NB4 (cell line): ENCODE results near the gene COL5A1.

Experiments used
- DNase-seq: peaks from one replicate; pipeline ENCODE4 v3.0.0; 2010; ENCODE audit warnings: low read depth
- H3K4me3 ChIP-seq: one replicate; pipeline ENCODE4 v1.5.1; 2011; ENCODE audit warnings: mild to moderate bottlenecking, low read depth, low read length, moderate library complexity
- MYC ChIP-seq: IDR thresholded peaks from 2 replicates; pipeline ENCODE4 v1.6.1; 2011; ENCODE audit warnings: low read depth, low read length
- POLR2A ChIP-seq: IDR thresholded peaks from 2 replicates; pipeline ENCODE4 v1.6.1; 2011; ENCODE audit warnings: mild to moderate bottlenecking; ENCODE audit not compliant: insufficient read length; ENCODE audit errors: extremely low read depth
- TF ChIP-seq, protein P1 (sequence below): IDR thresholded peaks from one replicate; pipeline ENCODE4 v1.5.1; 2012; ENCODE audit warnings: low read depth, low read length
- TF ChIP-seq, protein P2 (sequence below): IDR thresholded peaks from 2 replicates; pipeline ENCODE4 v1.6.1; 2011; ENCODE audit warnings: low read depth, low read length

The COL5A1 gene

DNA sequence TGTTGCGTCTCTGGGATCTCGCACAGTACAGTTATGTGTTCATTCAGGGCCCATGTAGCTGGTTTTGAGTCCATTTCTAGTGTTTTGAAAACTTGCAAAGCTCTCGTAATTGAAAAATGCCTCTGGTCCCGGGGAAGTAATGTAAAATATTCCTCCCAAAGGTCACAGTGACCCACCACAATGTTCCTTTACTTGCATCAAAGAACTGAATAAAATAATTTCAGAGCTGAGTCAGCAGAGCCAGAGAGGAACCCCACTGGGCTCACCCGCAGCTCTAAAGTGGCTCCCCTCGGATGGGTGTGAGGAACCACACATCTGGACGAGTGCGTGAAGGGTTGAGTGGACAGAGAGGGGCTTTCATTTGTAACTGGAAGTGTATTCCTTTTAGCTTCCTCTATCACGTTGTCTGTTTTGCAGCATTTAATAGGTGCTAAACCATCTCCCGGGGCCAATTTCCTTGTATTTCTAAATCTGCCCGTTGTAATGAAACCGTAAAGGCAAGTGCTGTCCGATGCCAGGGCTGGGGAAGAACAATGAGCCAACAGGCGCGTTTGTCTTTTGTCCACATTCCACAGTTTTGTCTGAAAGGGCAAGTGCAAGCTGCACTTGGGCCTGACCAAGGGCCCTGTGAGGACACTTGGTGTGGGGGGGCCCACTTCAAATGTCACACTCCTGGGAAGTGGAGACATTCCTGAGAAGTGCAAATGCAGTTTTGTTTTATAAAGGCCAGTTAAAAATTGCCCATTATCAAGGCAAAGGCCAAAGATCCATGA is 29.9 kb downstream of the COL5A1 start:
- no peak overlapping the region for H3K4me3 ChIP-seq
- TF ChIP-seq, protein P1, sequence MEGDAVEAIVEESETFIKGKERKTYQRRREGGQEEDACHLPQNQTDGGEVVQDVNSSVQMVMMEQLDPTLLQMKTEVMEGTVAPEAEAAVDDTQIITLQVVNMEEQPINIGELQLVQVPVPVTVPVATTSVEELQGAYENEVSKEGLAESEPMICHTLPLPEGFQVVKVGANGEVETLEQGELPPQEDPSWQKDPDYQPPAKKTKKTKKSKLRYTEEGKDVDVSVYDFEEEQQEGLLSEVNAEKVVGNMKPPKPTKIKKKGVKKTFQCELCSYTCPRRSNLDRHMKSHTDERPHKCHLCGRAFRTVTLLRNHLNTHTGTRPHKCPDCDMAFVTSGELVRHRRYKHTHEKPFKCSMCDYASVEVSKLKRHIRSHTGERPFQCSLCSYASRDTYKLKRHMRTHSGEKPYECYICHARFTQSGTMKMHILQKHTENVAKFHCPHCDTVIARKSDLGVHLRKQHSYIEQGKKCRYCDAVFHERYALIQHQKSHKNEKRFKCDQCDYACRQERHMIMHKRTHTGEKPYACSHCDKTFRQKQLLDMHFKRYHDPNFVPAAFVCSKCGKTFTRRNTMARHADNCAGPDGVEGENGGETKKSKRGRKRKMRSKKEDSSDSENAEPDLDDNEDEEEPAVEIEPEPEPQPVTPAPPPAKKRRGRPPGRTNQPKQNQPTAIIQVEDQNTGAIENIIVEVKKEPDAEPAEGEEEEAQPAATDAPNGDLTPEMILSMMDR, result no peak

DNA sequence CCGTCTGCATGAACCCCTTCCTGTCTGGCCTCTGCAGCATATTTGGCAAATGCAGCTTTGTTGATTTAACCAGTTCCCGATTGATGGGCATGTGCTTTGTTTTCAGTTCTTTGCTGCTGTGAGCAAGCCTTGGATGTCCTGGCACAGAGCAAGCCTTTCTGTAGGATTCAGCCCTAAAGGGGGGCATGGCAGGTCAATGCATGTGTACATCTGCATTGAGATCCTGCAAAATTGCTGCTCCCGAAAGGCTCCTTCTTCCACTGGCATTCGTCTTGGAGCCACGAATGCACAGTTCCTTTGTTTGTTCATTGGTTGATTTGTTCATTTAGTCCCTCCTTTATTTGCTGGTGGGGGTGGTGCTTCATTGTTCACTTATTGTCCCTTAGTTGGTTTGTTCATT is 34.8 kb downstream of the COL5A1 start:
- no peak for DNase-seq
- no peak for TF ChIP-seq POLR2A
- TF ChIP-seq, protein P1, result no peak
- no peak for TF ChIP-seq MYC
- TF ChIP-seq, protein P2, sequence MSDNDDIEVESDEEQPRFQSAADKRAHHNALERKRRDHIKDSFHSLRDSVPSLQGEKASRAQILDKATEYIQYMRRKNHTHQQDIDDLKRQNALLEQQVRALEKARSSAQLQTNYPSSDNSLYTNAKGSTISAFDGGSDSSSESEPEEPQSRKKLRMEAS, result no peak
- H3K4me3 ChIP-seq, result no peak overlapping the region

More for the DNA sequence above, 29.9 kb downstream of the COL5A1 start:
- no peak for DNase-seq

DNA sequence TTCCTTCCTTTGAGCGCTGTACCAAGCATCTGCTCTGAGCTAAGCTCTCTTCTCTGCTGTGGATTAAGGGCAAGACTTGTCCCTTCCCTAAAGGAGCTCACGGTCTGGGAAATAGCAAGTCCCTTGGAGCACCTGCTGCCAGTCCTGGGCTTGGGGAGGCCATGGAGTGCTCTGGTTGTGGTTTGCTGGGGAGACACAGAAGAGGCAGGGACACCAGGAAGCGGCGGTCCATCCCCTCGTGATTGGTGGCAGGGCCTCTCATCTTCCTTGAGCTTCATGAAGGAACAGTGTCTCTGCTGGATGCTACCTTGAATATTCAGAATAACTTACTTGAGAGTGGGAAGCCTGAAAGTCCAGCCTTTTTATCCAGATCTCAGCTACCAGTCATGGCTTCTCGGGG is 35.3 kb downstream of the COL5A1 start:
- TF ChIP-seq POLR2A (no peak), MYC (no peak)
- TF ChIP-seq, protein P2, result no peak
- TF ChIP-seq, protein P1, result no peak
- no peak for DNase-seq
- H3K4me3 ChIP-seq, result no peak overlapping the region

DNA sequence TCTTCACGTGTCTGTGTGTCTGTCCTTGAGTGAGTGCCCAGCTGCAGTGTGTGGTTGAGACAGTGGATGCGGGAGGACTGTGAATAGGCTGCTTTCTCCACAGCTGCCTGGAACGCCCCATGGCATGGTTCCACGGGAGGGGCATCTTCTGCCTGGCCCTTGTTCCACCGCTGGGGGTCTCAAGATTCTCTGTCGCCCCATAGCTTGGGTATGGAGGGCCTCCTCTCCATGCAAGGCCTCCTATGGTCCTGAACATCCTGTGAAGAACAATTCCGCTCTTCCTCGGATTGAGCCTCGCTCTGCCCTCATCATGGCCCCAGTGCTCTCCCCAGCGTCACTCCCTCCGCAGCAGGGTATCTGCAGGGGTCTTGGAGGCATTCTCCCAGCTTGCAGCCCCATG is 36.1 kb downstream of the COL5A1 start:
- DNase-seq, result no peak
- H3K4me3 ChIP-seq, result no peak overlapping the region
- TF ChIP-seq MYC (no peak), POLR2A (no peak)
- TF ChIP-seq, protein P2, result no peak
- TF ChIP-seq, protein P1, result no peak

DNA sequence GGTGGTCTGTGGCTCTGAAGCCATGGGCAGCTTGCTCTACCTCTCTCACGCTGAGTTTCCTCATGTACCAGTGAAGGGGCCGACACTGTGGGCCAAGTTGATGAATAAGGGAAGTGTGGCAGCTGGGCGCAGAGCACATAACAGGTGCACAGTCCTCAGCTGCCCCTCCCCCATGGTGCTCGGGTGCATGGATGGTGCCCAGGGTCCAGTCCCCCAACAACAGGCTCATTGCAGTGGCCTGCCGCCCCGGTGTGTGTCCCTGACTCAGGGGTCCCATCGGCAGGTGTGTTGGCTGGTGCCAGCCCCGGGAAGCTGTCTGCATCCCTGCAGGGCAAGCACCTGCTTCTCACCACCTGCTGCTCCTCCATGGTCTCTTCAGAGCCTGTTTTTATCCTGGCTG is 36.6 kb downstream of the COL5A1 start:
- H3K4me3 ChIP-seq, result no peak overlapping the region
- TF ChIP-seq POLR2A (no peak), MYC (no peak)
- TF ChIP-seq, protein P2, result no peak
- TF ChIP-seq, protein P1, result no peak
- DNase-seq, result no peak
